ENCODE measurements around the gene CIAO1. TPM values are rescaled to one million over a fixed set of nuclear protein-coding genes. Genes with fewer than 3 reads are reported as not detected.
A peak's percentile ranks its signal among the peaks of the same experiment; 100 is the strongest.
"Not testable (repeated sequence)": the region's sequence is repeated elsewhere in the genome, so short reads cannot be mapped to it uniquely, and the experiment has no call there.

CIAO1 gene
- total RNA-seq: 10 to 100 TPM; 69.7 to 73.9 TPM

DNA sequence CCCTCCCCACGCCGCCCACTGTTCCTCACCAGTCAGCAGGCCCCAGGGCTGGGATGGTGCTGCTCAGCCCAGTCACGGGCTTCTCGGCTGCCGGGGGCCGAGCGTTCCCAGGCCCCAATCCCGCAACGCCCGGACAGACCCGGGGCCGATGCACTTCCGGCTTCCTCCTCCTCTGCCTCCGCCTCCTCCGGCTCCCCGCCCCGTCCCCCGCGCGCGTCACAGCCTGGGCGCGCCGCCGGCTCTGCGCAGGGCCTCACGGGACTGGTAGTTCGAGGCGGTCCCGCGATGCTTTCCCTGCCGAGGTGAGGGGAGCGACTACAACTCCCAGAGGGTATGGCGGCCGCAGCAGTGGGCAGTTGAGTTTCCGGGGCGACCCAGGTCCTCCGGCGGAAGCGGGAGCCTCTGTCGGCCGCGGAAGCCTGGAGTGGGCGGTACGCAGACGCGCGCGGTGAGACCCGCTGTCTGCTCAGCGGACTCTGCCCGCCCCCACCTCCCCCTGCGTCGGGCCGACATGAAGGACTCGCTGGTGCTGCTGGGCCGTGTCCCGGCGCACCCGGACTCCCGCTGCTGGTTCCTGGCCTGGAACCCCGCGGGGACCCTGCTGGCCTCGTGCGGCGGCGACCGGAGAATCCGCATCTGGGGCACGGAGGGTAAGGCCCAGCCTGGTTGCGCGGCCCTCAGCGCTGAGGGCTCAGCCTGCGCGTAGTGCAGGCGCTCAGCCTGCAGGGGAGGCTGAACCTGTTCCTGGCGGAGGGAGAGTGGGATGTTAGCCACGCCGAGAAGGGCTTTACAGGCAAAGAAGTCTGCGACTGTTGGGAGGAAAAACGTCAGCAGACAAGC is at the start of gene CIAO1, which contains the start of gene TMEM127:
Gene CIAO1 (plus strand): TSS at position 386 of the 840 bp plus-strand sequence. CDS start 126 bp downstream, at position 512.
Gene TMEM127 (minus strand): TSS at position 158 of the 840 bp plus-strand sequence. CDS start 616 bp downstream, outside the sequence.
- Mint-ChIP-seq H3K27ac (peak within 1 kb of the TSS; percentile 97), H3K4me3 (peak within 1 kb of the TSS; percentile 100), H3K9me3 (no peaks in the 10 kb centered on the region), H3K36me3 (peaks cover 24% of the 10 kb centered on the region), H3K4me1 (peaks cover 27% of the 10 kb centered on the region), H3K27me3 (no peaks in the 10 kb centered on the region)
- peak; percentile 100 for DNase-seq

DNA sequence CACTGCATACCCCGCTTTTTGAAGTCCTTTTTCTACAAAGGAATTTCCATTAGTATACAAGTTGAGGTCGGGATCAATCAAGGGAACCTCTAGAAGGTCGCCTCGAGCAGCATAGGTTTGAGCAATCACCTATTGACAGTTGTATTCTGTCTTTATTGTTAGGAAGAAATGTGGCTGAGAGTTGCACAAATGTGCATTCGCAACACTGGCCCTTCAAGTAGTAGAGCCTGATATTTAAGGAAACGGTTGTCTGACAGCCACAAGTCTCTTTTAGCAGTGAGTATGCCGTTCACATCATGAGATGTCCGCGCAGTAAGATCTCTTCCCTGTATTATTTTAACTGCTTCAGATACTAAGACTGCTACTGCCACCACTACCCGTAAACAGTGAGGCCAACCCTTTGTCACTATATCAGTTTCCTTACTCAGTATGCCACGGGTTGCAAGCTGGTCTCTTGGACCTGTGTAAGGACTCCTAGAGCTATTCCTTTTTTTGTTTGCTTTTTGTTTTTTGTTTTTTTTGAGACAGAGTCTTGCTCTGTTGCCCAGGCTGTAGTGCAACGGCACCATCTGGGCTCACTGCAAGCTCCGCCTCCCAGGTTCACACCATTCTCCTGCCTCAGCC is 47.4 kb upstream of the CIAO1 start:
- no peak for DNase-seq
- H3K4me3 Mint-ChIP-seq: no peak overlapping the region
- no peaks in the 10 kb centered on the region for H3K9me3 Mint-ChIP-seq
- H3K27ac Mint-ChIP-seq: no peak overlapping the region
- H3K36me3 Mint-ChIP-seq: no peaks in the 10 kb centered on the region
- H3K27me3 Mint-ChIP-seq: no peaks in the 10 kb centered on the region
- H3K4me1 Mint-ChIP-seq: peaks cover 2% of the 10 kb centered on the region

DNA sequence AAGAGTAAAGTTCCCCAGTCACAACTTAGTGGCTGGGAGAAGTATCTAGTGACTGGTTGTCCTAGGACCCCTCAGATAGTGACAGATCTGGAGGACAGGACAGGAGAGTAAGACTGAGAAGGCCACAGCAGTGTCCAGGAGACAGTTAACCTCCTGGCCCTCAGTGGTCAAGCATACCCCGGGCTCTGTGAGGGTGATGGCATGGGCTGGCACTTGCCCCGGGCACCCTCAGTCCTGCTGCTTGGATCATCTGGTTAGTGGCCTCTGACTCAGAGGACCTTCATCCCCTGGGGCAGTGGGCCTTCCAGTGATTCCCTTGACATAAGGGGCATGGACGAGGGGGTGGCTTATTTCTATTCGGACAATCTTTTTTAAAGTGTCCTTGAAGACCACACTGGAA is 46.1 kb upstream of the CIAO1 start:
- H3K36me3 Mint-ChIP-seq, H3K27ac Mint-ChIP-seq, H3K4me1 Mint-ChIP-seq, H3K27me3 Mint-ChIP-seq, DNase-seq, H3K4me3 Mint-ChIP-seq, H3K9me3 Mint-ChIP-seq: not testable (repeated sequence)

DNA sequence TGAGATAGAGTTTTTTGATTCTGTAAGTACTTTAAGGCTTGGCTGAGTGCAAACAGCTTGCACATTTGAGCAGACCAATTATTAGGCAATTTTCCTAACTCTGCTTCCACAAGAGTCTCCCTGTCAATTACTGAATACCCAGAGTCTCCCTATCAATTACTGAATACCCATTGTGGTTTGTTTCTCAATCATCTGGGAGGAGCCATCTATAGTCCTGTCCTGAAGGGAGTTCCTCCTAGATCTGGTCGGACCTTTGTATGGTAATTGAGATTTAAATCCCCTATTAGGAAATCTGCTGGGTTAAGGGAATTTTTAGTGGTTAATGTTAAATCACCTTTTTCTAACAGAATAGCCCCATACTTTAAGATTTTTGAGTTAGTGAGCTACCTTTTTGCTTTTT is 44.9 kb upstream of the CIAO1 start:
- DNase-seq, H3K27ac Mint-ChIP-seq, H3K4me1 Mint-ChIP-seq, H3K36me3 Mint-ChIP-seq, H3K9me3 Mint-ChIP-seq, H3K27me3 Mint-ChIP-seq, H3K4me3 Mint-ChIP-seq: not testable (repeated sequence)

DNA sequence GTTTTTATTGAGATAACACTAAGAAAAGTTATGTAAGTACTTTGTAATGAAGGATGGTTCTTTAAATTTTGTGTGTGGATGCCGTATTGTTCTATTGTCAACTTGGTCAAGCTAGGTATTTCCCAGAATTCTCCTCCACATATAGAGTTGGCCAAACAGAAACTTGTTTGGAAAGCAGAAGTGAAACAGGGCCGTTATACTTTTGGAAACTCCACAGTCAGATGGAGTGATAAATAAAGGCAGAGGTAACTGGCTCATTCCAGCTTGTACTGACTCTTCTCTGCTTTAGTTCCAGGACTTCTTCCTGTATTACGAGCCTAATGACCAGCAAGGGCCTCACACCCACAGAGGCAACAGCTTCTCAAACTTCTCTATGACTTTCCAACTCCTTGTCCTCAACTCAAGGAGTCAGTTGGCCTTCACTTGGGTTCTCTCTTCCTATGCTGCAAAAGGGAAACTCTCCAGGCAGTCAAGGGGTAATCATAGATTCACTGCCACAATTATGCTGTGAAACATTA is 41.0 kb upstream of the CIAO1 start:
- H3K4me3 Mint-ChIP-seq: no peak overlapping the region
- peaks cover 5% of the 10 kb centered on the region for H3K4me1 Mint-ChIP-seq
- no peaks in the 10 kb centered on the region for H3K9me3 Mint-ChIP-seq
- DNase-seq: no peak
- H3K36me3 Mint-ChIP-seq: no peaks in the 10 kb centered on the region
- H3K27me3 Mint-ChIP-seq: no peaks in the 10 kb centered on the region
- peak overlapping the region; percentile 52 for H3K27ac Mint-ChIP-seq

DNA sequence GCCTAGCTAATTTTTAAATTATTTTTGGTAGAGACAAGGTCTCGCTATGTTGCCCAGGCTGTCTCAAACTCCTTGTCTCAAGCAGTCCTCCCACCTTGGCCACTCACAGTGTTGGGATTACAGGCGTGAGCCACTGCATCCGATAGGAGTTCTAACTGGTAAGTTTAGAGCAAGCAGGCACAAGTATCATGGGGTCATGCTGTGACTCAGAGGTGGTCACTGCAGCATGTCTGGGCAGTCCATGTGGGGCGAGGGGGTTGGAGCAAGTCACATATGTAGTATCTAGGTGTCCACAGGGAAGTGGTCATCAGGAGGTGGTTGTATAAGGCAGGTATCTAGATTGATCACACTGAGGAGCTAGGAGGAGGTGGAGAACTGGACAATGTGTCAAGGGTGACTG is 34.7 kb upstream of the CIAO1 start:
- peaks cover 3% of the 10 kb centered on the region for H3K36me3 Mint-ChIP-seq
- H3K27me3 Mint-ChIP-seq: no peaks in the 10 kb centered on the region
- DNase-seq: no peak
- H3K27ac Mint-ChIP-seq: no peak overlapping the region
- H3K4me3 Mint-ChIP-seq: no peak overlapping the region
- H3K4me1 Mint-ChIP-seq: no peaks in the 10 kb centered on the region
- H3K9me3 Mint-ChIP-seq: no peaks in the 10 kb centered on the region

DNA sequence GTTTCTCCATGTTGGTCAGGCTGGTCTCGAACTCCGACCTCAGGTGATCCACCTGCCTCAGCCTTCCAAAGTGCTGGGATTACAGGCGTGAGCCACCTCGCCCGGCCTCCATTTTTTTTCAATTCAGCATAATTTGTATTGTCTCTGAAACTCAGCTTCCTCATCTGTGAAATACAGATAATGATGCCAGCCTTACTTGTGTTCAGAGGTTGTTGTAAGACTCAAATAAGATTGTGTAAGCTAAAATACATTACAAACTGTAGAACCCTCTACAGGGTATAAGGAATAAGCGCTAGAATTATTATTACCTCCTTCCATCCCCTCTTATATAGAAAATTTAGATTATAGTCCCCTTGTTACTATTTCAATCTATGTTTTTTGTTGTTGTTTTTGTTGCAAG is 32.6 kb upstream of the CIAO1 start:
- H3K9me3 Mint-ChIP-seq: no peaks in the 10 kb centered on the region
- H3K4me1 Mint-ChIP-seq: no peaks in the 10 kb centered on the region
- no peak overlapping the region for H3K4me3 Mint-ChIP-seq
- H3K27ac Mint-ChIP-seq: no peak overlapping the region
- no peaks in the 10 kb centered on the region for H3K27me3 Mint-ChIP-seq
- no peak for DNase-seq
- peaks cover 3% of the 10 kb centered on the region for H3K36me3 Mint-ChIP-seq

DNA sequence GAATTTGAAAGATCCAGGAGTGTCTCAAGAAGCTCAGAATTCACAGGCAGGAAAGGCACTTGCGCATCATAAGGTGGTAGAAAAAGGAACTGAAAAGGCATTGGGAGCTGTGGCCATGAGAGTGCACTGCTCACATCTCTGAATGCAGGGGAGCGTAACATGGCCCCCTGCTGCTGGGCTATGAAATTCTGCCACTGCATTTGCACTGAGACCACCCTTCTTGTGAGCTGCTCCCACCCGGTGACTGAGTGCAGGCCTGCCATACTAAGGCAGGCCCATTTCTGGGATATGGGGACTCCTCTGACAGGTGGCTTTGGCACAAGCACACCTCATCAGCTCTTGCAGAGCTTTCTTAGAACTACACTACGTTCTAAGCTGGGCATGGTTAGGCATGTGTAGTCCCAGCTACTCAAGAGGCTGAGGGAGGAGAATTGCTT is 32.1 kb upstream of the CIAO1 start:
- no peaks in the 10 kb centered on the region for H3K9me3 Mint-ChIP-seq
- no peak for DNase-seq
- H3K4me3 Mint-ChIP-seq: no peak overlapping the region
- H3K36me3 Mint-ChIP-seq: peaks cover 3% of the 10 kb centered on the region
- H3K27ac Mint-ChIP-seq: no peak overlapping the region
- no peaks in the 10 kb centered on the region for H3K27me3 Mint-ChIP-seq
- no peaks in the 10 kb centered on the region for H3K4me1 Mint-ChIP-seq

DNA sequence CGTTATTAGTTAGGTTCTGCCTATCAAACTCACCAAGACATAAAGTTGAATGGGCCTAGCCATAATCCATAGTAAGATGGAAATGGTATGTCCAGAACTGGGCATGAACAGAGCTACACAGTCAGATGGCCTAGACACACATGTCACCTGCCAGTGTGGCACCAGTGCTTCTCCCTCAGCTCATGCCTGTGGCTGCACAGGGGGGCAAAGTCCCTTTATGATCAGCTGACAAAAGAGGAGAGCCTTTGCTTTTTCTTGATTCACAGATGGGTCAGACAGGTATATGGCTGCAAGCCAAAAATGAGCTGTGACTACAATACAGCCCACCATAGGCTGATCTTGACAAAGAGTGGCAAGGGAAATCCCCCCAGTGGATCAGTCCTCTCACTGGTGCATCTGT is 29.1 kb upstream of the CIAO1 start:
- no peak overlapping the region for H3K4me3 Mint-ChIP-seq
- H3K27ac Mint-ChIP-seq: no peak overlapping the region
- no peaks in the 10 kb centered on the region for H3K9me3 Mint-ChIP-seq
- H3K36me3 Mint-ChIP-seq: no peaks in the 10 kb centered on the region
- H3K4me1 Mint-ChIP-seq: peaks cover 12% of the 10 kb centered on the region
- no peak for DNase-seq
- H3K27me3 Mint-ChIP-seq: no peaks in the 10 kb centered on the region

DNA sequence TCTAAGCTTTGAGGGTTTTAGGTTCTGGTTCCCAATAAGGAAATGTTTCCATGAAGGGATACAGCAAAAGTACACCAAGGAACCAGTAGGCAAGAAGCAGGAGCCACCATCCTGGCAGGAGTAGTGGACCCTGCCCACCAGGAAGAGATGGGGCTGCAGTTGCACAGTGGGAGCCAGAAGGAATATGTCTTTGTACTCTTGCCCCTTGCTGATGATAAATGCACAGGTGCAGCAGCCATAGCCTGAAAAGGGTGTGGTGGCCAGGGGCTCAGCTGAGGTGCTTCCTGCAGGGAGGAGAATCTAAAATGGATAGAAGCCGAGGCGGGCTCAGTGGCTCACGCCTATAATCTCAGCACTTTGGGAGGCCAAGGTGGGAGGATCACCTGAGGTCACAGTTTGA is 27.8 kb upstream of the CIAO1 start:
- Mint-ChIP-seq H3K4me3 (no peak overlapping the region), H3K36me3 (peaks cover 7% of the 10 kb centered on the region), H3K9me3 (no peaks in the 10 kb centered on the region), H3K27ac (no peak overlapping the region), H3K27me3 (no peaks in the 10 kb centered on the region), H3K4me1 (peaks cover 25% of the 10 kb centered on the region)
- no peak for DNase-seq

DNA sequence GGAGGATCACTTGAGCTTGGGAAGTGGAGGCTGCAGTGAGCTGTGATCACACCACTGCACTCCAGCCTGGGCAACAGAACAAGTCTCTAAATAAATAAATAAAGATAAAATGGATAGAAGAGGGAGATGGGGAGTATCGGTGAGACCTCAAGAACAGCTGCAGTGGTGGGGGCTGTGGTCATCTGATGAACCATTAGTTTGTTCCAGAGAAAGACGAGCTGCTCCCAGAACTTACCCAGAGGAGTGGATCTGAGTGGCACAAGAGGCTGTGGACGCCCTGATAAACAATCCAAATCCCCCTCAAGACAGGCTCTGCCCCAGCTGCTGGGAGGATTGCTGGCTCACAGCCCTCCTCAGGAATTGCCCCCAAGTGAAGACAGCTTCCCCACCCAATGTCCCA is 26.9 kb upstream of the CIAO1 start:
- Mint-ChIP-seq H3K36me3 (peaks cover 7% of the 10 kb centered on the region), H3K4me1 (peaks cover 25% of the 10 kb centered on the region), H3K27ac (no peak overlapping the region), H3K9me3 (no peaks in the 10 kb centered on the region), H3K27me3 (no peaks in the 10 kb centered on the region), H3K4me3 (no peak overlapping the region)
- DNase-seq: no peak

DNA sequence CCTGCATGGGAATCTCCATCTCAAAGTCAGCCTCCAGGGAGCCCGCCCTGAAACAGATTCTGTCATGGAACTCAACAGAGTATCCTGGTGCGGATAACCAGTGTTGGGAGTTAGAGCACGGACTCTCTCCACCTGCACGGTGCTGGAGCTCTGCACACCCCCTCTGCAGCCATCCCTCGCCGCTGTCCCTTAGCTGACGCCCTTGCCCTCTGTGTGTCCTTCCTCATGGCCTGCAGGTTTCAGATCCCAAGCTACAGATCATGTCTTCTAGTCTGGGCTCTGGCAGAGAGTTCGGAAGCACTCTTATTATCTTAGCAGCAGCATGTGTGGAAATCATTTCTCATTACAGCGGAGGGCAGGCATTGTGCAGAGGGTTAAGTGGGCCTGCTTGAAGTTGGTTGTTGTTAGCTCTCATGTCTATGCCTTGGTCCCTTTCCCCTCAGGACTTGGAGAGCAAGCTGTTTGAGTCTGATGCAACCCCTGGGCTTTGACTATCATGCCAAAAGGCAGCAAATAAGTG is 26.2 kb upstream of the CIAO1 start:
- no peak for DNase-seq
- no peaks in the 10 kb centered on the region for H3K9me3 Mint-ChIP-seq
- H3K27ac Mint-ChIP-seq: no peak overlapping the region

DNA sequence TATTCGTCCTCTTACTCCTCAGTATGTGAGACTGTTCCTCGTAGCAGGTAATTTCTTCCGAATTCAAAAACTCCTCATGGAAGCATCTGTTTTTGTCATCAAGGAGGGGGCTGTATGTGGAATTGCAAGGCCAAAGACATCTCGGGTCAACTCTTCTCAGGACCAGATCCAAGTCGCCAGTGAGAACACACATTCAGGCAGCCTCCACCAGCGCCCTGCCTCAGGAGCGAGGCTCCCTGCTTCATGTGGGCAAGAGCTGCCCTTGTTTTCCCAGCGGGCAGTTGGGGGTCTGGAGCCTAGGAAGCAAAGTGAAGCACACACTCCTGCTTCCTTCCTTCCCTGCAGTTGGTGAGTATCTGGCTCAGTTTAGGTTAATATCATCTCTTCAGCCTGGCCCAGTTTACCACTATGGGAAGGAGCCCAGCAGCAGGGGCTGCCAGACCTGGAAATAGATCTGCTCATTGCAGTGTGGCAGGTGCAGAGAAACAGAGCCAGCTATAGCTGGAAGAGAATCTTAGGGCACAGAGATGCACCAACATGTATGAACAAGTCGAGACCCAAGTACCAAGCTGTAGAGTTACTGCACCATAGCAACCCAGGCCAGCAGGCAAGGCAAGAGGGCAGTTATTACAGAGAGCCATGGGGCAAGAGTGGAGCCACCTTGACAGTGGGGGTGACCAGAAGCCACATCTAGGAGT is 25.5 kb upstream of the CIAO1 start:
- Mint-ChIP-seq H3K36me3 (peaks cover 9% of the 10 kb centered on the region), H3K9me3 (no peaks in the 10 kb centered on the region), H3K4me3 (no peak overlapping the region), H3K27me3 (no peaks in the 10 kb centered on the region), H3K27ac (peak overlapping the region; percentile 32), H3K4me1 (peaks cover 31% of the 10 kb centered on the region)
- DNase-seq: no peak

More for the DNA sequence above, 26.2 kb upstream of the CIAO1 start:
- Mint-ChIP-seq H3K27me3 (no peaks in the 10 kb centered on the region), H3K4me3 (no peak overlapping the region), H3K36me3 (peaks cover 7% of the 10 kb centered on the region), H3K4me1 (peaks cover 27% of the 10 kb centered on the region)

DNA sequence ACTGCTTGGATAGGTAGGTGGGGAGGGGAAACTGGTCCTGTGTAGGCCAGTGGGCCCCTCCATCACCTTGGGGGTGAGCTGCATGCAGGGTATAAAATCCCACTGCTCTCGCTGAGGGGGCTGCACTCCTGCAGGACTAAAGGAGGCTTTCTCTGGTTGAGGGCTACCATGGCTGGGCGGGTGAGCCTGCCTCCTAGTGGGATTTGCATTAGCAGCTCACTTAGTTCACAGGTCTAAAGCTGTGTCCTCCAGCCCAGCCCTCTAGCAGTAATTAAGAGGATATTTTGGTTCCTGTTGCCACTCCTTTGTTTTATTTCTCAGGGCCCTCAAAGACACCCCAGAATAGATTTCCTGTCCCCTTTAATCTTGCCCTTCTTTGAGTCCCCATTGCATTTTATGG is 24.8 kb upstream of the CIAO1 start:
- H3K36me3 Mint-ChIP-seq: peaks cover 10% of the 10 kb centered on the region
- H3K27ac Mint-ChIP-seq: peak overlapping the region; percentile 91
- H3K9me3 Mint-ChIP-seq: no peaks in the 10 kb centered on the region
- H3K4me1 Mint-ChIP-seq: peaks cover 38% of the 10 kb centered on the region
- no peaks in the 10 kb centered on the region for H3K27me3 Mint-ChIP-seq
- DNase-seq: no peak
- no peak overlapping the region for H3K4me3 Mint-ChIP-seq
